H1 (cell line): ENCODE measurements around the gene WBP1.

ENCODE experiments used
- CHD2 ChIP-seq: IDR thresholded peaks from 2 replicates; pipeline ENCODE4 v1.6.1; 2012; ENCODE audit warnings: low read length, improper control_type of control experiment
- EP300 ChIP-seq, 2 experiments: IDR thresholded peaks; 1 replicate in 1 of 2; 2 replicates in 1 of 2; pipeline ENCODE4 v1.6.1; 2011 to 2012; ENCODE audit warnings: low read depth in 2 of 2, low read length in 2 of 2, mild to moderate bottlenecking in 2 of 2, borderline replicate concordance in 1 of 2, inconsistent platforms in 1 of 2, moderate library complexity in 1 of 2
- POLR2A ChIP-seq, 2 experiments: IDR thresholded peaks; 1 replicate in 1 of 2; 2 replicates in 1 of 2; pipeline ENCODE4 v1.6.1; 2011; ENCODE audit warnings: low read depth in 2 of 2, low read length in 2 of 2, mild to moderate bottlenecking in 2 of 2; ENCODE audit errors: control extremely low read depth in 1 of 2
- TF ChIP-seq, protein P1 (sequence below): IDR thresholded peaks from 2 replicates; pipeline ENCODE4 v1.6.1; 2011; ENCODE audit warnings: low read depth, mild to moderate bottlenecking, low read length; ENCODE audit not compliant: insufficient read depth

DNA sequence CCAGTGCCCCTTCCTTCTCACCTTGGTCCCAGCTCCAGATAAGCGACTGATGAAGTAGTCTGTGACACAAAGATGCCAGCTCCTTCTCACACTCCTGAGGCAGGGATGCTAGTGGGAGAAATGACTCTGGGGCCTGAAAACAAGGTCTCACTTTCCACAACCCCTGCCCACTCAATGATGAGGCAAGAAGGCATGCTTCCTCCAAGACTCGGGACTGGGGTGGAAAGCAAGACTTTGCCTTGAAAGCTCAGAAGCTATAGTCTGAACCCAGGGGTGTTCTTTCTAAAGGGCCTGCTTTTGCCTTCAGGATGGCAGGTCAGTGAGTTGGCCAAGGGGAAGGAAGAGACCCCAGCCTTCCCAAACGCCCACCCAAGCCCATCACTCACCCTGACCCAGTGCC is 23.2 kb downstream of the WBP1 start:
- TF ChIP-seq POLR2A (IDR thresholded peaks at IDR 0.05; ENCODE audit: control extremely low read depth in 1 of 2, low read depth in 2 of 2, low read length in 2 of 2) (no peak), CHD2 (no peak), EP300 (IDR thresholded peaks at IDR 0.05; ENCODE audit: borderline replicate concordance in 1 of 2, low read depth in 2 of 2, low read length in 2 of 2) (no peak)
- TF ChIP-seq, protein P1, sequence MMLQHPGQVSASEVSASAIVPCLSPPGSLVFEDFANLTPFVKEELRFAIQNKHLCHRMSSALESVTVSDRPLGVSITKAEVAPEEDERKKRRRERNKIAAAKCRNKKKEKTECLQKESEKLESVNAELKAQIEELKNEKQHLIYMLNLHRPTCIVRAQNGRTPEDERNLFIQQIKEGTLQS = no peak
